GM12878 (cell line): ENCODE results near the gene BPIFB3. TPM values are rescaled to one million over a fixed set of nuclear protein-coding genes. Genes with fewer than 3 reads are reported as not detected.

Experiments
- ATAC-seq: fragments of 200-7000 bp; cut with Tn5 transposase; 3 replicates; pipeline ENCODE4 v1.9.1; 2020; ENCODE audit warnings: mild to moderate bottlenecking, moderate library complexity
- BruUV-seq: library from RNA; stranded (reverse); fragments of 400-500 nt; replicated peaks from 2 replicates; lab custom pipeline; 2021; lab: Mats Ljungman, UMichigan
- CTCF ChIA-PET: fragments of 300-600 bp; sonication (Branson Sonifier 250); formaldehyde crosslinking; extraction: SDS; loops from one replicate; lab custom pipeline; 2021; ENCODE audit warnings: inconsistent platforms; lab: Yijun Ruan, JAX
- POLR2A ChIA-PET: fragments of 350-600 bp; formaldehyde crosslinking; extraction: SDS; loops from one replicate; lab custom pipeline; 2021; ENCODE audit warnings: inconsistent platforms; lab: Charles Lee
- RAD21 ChIA-PET: fragments of 300-600 bp; sonication (Branson Sonifier 250); formaldehyde crosslinking; loops from one replicate; lab custom pipeline; 2023; ENCODE audit warnings: antibody characterized with exemption; ENCODE audit not compliant: unreplicated experiment; lab: Charles Lee
- SMC1A ChIA-PET: fragments of 300-600 bp; sonication (Branson Sonifier 250); formaldehyde crosslinking; loops from one replicate; lab custom pipeline; 2023; ENCODE audit not compliant: unreplicated experiment, uncharacterized antibody; lab: Charles Lee
- DNase-seq: peaks from one replicate; pipeline ENCODE4 v3.0.0-alpha.2; 2011; ENCODE audit warnings: low read depth, low spot score
- FAIRE-seq: peaks from 3 replicates; lab custom pipeline; 2011; peaks lifted over from hg19 to GRCh38; lab: Jason Lieb, UNC
- H2AFZ ChIP-seq: 2 replicates; pipeline ENCODE4 v1.6.0; 2011; ENCODE audit warnings: low read depth, low read length, control low read depth; ENCODE audit not compliant: control insufficient read depth
- H3K27ac ChIP-seq: 2 replicates; pipeline ENCODE4 v1.5.1; 2011; ENCODE audit warnings: control low read depth; ENCODE audit not compliant: control insufficient read depth, insufficient read depth
- H3K27me3 ChIP-seq, 2 experiments: replicated peaks in 1 of 2; 2 replicates each; pipeline versions ENCODE4 v1.6.0 to v1.6.1; 2011; ENCODE audit warnings: low read length in 1 of 2; ENCODE audit not compliant: control insufficient read depth in 2 of 2, insufficient read depth in 2 of 2
- H3K36me3 ChIP-seq, 2 experiments: 2 replicates each; pipeline ENCODE4 v1.5.1; 2011; ENCODE audit warnings: low read length in 1 of 2; ENCODE audit not compliant: control insufficient read depth in 2 of 2, insufficient read depth in 2 of 2
- H3K4me1 ChIP-seq: 2 replicates; pipeline ENCODE4 v1.6.1; 2011; ENCODE audit warnings: mild to moderate bottlenecking, low read length, moderate library complexity, mixed read lengths; ENCODE audit not compliant: control insufficient read depth, insufficient read depth
- H3K4me2 ChIP-seq: 2 replicates; pipeline ENCODE4 v1.6.0; 2011; ENCODE audit warnings: control low read depth; ENCODE audit not compliant: control insufficient read depth, insufficient read depth
- H3K4me3 ChIP-seq: fragments of 200-600 bp; sonication (generic); 2 replicates; pipeline ENCODE4 v1.5.1; 2016
- H3K79me2 ChIP-seq: 2 replicates; pipeline ENCODE4 v1.6.0; 2011; ENCODE audit warnings: low read length; ENCODE audit not compliant: control insufficient read depth, insufficient read depth
- H3K9ac ChIP-seq: 2 replicates; pipeline ENCODE4 v1.8.0; 2011; ENCODE audit warnings: low read length, control low read depth, mixed read lengths; ENCODE audit not compliant: control insufficient read depth, insufficient read depth
- H3K9me3 ChIP-seq: replicated peaks from 3 replicates; pipeline ENCODE4 v1.5.1; 2011; ENCODE audit warnings: mild to moderate bottlenecking, low read length; ENCODE audit not compliant: control insufficient read depth, insufficient read depth
- H4K20me1 ChIP-seq: 2 replicates; pipeline ENCODE4 v1.6.0; 2011; ENCODE audit not compliant: control insufficient read depth, insufficient read depth
- BACH1 ChIP-seq: fragments of 450-650 bp; IDR thresholded peaks from 2 replicates; pipeline ENCODE4 v1.6.1; 2017; ENCODE audit warnings: mild to moderate bottlenecking, borderline replicate concordance
- CHD4 ChIP-seq: fragments of 200-600 bp; sonication (generic); IDR thresholded peaks from 2 replicates; pipeline ENCODE4 v1.6.1; 2016; ENCODE audit warnings: mild to moderate bottlenecking
- EED ChIP-seq: sonication (generic); IDR thresholded peaks from 2 replicates; pipeline ENCODE4 v1.6.1; 2016; ENCODE audit warnings: antibody characterized with exemption, low read depth
- IRF3 ChIP-seq: fragments of 450-650 bp; IDR thresholded peaks from 2 replicates; pipeline ENCODE4 v1.6.1; 2014; ENCODE audit warnings: mild to moderate bottlenecking
- IRF4 ChIP-seq: IDR thresholded peaks from 2 replicates; pipeline ENCODE4 v1.6.1; 2011; ENCODE audit warnings: low read depth, low read length
- JUND ChIP-seq: IDR thresholded peaks from 2 replicates; pipeline ENCODE4 v1.6.1; 2012; ENCODE audit warnings: low read depth, mild to moderate bottlenecking, low read length, improper control_type of control experiment, moderate library complexity
- MTA2 ChIP-seq: fragments of 450-650 bp; IDR thresholded peaks from 2 replicates; pipeline ENCODE4 v1.6.1; 2016; ENCODE audit warnings: low read depth, mild to moderate bottlenecking, moderate library complexity
- MXI1 ChIP-seq: fragments of 150-350 bp; IDR thresholded peaks from 2 replicates; pipeline ENCODE4 v1.6.1; 2011; ENCODE audit warnings: low read depth, mild to moderate bottlenecking, inconsistent platforms, low read length, improper control_type of control experiment
- MYB ChIP-seq: fragments of 150-350 bp; IDR thresholded peaks from 2 replicates; pipeline ENCODE4 v1.6.1; 2014; ENCODE audit warnings: mild to moderate bottlenecking, low read depth, low read length, borderline replicate concordance
- NBN ChIP-seq: fragments of 450-650 bp; IDR thresholded peaks from 2 replicates; pipeline ENCODE4 v1.6.1; 2016
- RB1 ChIP-seq: fragments of 450-650 bp; formaldehyde crosslinking; IDR thresholded peaks from 2 replicates; pipeline ENCODE4 v1.6.1; 2017; ENCODE audit warnings: mild to moderate bottlenecking, borderline replicate concordance
- SPI1 ChIP-seq: IDR thresholded peaks from 2 replicates; pipeline ENCODE4 v1.6.1; 2011; ENCODE audit warnings: low read depth, mild to moderate bottlenecking, low read length, moderate library complexity, borderline replicate concordance; ENCODE audit not compliant: insufficient read depth
- TCF7 ChIP-seq: IDR thresholded peaks from 2 replicates; pipeline ENCODE4 v1.6.1; 2014; ENCODE audit warnings: antibody characterized with exemption, borderline replicate concordance
- YBX1 ChIP-seq: fragments of 450-650 bp; IDR thresholded peaks from 2 replicates; pipeline ENCODE4 v1.6.1; 2016; ENCODE audit warnings: antibody characterized with exemption
- ZNF217 ChIP-seq: fragments of 450-650 bp; IDR thresholded peaks from 2 replicates; pipeline ENCODE4 v1.6.1; 2017; ENCODE audit warnings: antibody characterized with exemption, mild to moderate bottlenecking
- ZNF24 ChIP-seq: fragments of 450-650 bp; IDR thresholded peaks from 2 replicates; pipeline ENCODE4 v1.6.1; 2017; ENCODE audit warnings: antibody characterized with exemption, mild to moderate bottlenecking
- ZSCAN29 ChIP-seq: fragments of 450-650 bp; IDR thresholded peaks from 2 replicates; pipeline ENCODE4 v1.6.1; 2017; ENCODE audit warnings: mild to moderate bottlenecking, moderate library complexity
- WGBS: methylation state at CpG from one replicate; pipeline ENCODE4 v1.1.6; 2016; ENCODE audit warnings: low lambda C conversion rate; ENCODE audit not compliant: insufficient replicate concordance, insufficient coverage; ENCODE audit errors: missing lambda C conversion rate; 5-methylcytosine and 5-hydroxymethylcytosine counted together
- in situ Hi-C: fragments of 300-500 bp; cut with MboI; formaldehyde crosslinking; loops from 9 replicates; pipeline ENCODE4 v1.14.3; 2018; ENCODE audit warnings: mixed read lengths
- intact Hi-C: fragments of 100-400 bp; cut with micrococcal nuclease; formaldehyde crosslinking; loops from one replicate; pipeline ENCODE4 v1.14.2; 2022; ENCODE audit not compliant: unreplicated experiment
- polyA plus RNA-seq, 11 experiments: library from polyadenylated mRNA; depleted of rRNA in 4 of 11; unstranded in 6 of 11; stranded (reverse) in 5 of 11; fragments of >200 nt; fragmentation: Nextera tagmentation in 4 of 11; fragmentation: Illumina TruSeq in 1 of 11; extraction: Ambion mirVana in 4 of 11; extraction: Trizol in 1 of 11; gene quantifications; 1 replicate in 1 of 11; 2 replicates in 10 of 11; pipeline versions ENCODE4 v1.2.1 to v1.2.3, GENCODE V29; 2011 to 2016; ENCODE audit warnings: inconsistent platforms in 2 of 11, missing spikeins in 2 of 11, low read depth in 1 of 11
- total RNA-seq, 4 experiments: library from RNA; depleted of rRNA in 3 of 4; stranded (reverse); fragments of >200 nt in 3 of 4; fragmentation: Illumina TruSeq in 1 of 4; extraction: Trizol in 1 of 4; gene quantifications; 2 replicates each; pipeline versions ENCODE4 v1.2.1 to v1.2.3, GENCODE V29; 2013 to 2021
- TF ChIP-seq, protein P1 (sequence below): fragments of 450-650 bp; IDR thresholded peaks from 2 replicates; pipeline ENCODE4 v1.6.1; 2017; ENCODE audit warnings: mild to moderate bottlenecking, moderate library complexity

The BPIFB3 gene
- total and polyA plus RNA-seq, 10 of the 15 experiments (the other 5 are each of a cell fraction or from before 2014, with no cell fraction given) = not detected

DNA sequence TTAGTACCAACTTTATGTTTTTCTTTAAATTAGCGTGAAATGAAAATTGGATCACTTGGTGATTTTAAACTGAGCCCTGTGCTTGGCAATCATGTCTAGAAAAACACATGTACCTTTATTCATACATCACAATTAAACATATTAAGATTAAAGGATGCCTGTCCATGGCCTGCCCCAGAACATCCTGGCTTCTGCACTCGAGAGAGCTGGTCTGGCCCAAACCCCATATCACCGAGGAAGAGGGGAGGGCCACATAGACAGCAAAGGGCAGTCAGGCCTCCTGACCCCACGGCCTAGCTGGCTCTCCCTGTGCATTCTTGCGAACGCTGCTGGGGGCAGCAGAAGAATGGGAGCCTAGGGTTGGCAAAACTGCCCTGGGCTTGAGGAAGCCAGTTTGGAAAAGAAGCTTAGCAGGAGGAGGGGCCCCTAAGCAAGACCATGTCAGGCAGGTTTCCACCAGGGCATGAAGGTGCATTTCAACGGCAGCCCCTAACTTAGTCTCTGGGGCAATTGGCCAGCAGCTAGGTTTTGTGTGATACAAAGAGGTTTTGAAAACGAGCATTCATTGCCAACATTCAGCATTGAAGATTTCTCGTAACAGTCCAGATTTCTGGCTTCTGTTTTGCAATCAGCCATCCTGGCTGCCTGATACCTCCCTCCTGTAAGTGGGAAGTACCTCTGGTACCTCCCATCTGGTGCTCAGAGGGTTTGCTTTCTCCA, 8.6 kb downstream of the BPIFB3 start:
- intact Hi-C loops = no loop called here
- TF ChIP-seq NBN = no peak
- no peak for TF ChIP-seq JUND
- no peak for TF ChIP-seq MTA2
- TF ChIP-seq BACH1 = no peak
- no peak for TF ChIP-seq YBX1
- TF ChIP-seq MYB = no peak
- TF ChIP-seq CHD4 = no peak
- TF ChIP-seq TCF7 = no peak
- TF ChIP-seq ZNF24 = no peak
- TF ChIP-seq, protein P1, sequence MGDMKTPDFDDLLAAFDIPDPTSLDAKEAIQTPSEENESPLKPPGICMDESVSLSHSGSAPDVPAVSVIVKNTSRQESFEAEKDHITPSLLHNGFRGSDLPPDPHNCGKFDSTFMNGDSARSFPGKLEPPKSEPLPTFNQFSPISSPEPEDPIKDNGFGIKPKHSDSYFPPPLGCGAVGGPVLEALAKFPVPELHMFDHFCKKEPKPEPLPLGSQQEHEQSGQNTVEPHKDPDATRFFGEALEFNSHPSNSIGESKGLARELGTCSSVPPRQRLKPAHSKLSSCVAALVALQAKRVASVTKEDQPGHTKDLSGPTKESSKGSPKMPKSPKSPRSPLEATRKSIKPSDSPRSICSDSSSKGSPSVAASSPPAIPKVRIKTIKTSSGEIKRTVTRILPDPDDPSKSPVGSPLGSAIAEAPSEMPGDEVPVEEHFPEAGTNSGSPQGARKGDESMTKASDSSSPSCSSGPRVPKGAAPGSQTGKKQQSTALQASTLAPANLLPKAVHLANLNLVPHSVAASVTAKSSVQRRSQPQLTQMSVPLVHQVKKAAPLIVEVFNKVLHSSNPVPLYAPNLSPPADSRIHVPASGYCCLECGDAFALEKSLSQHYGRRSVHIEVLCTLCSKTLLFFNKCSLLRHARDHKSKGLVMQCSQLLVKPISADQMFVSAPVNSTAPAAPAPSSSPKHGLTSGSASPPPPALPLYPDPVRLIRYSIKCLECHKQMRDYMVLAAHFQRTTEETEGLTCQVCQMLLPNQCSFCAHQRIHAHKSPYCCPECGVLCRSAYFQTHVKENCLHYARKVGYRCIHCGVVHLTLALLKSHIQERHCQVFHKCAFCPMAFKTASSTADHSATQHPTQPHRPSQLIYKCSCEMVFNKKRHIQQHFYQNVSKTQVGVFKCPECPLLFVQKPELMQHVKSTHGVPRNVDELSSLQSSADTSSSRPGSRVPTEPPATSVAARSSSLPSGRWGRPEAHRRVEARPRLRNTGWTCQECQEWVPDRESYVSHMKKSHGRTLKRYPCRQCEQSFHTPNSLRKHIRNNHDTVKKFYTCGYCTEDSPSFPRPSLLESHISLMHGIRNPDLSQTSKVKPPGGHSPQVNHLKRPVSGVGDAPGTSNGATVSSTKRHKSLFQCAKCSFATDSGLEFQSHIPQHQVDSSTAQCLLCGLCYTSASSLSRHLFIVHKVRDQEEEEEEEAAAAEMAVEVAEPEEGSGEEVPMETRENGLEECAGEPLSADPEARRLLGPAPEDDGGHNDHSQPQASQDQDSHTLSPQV = no peak
- no peak for TF ChIP-seq EED
- TF ChIP-seq ZSCAN29 = no peak
- TF ChIP-seq IRF4 = no peak
- no peak for TF ChIP-seq SPI1
- TF ChIP-seq RB1 = no peak
- no peak for TF ChIP-seq MXI1
- no peak for TF ChIP-seq IRF3
- TF ChIP-seq ZNF217 = no peak
- H3K4me3 ChIP-seq = no peak overlapping the region
- no peak overlapping the region for H3K9ac ChIP-seq
- H3K9me3 ChIP-seq = no peaks in the 10 kb centered on the region
- ChIA-PET RAD21 (no interaction called here), CTCF (no interaction called here), SMC1A (no interaction called here), POLR2A (no interaction called here)
- no peak overlapping the region for H3K4me2 ChIP-seq
- no peak overlapping the region for H2AFZ ChIP-seq
- in situ Hi-C loops = no loop called here
- no peaks in the 10 kb centered on the region for H4K20me1 ChIP-seq
- FAIRE-seq = no peak
- no peaks in the 10 kb centered on the region for H3K4me1 ChIP-seq
- no peak for ATAC-seq
- 50% methylated on average over 9 of the region's 9 CpGs for WGBS
- BruUV-seq = no TSS peak
- H3K79me2 ChIP-seq = no peaks in the 10 kb centered on the region
- no peak for DNase-seq
- no peaks in the 10 kb centered on the region for H3K27me3 ChIP-seq
- no peaks in the 10 kb centered on the region for H3K36me3 ChIP-seq
- H3K27ac ChIP-seq = no peak overlapping the region
